Measurements from ENCODE around the gene ALDOC. TPM values are rescaled to one million over a fixed set of nuclear protein-coding genes. Genes with fewer than 3 reads are reported as not detected.

Gene ALDOC
- total RNA-seq, 2 experiments from 2014 or later: 46.2 to 62.4 TPM

DNA sequence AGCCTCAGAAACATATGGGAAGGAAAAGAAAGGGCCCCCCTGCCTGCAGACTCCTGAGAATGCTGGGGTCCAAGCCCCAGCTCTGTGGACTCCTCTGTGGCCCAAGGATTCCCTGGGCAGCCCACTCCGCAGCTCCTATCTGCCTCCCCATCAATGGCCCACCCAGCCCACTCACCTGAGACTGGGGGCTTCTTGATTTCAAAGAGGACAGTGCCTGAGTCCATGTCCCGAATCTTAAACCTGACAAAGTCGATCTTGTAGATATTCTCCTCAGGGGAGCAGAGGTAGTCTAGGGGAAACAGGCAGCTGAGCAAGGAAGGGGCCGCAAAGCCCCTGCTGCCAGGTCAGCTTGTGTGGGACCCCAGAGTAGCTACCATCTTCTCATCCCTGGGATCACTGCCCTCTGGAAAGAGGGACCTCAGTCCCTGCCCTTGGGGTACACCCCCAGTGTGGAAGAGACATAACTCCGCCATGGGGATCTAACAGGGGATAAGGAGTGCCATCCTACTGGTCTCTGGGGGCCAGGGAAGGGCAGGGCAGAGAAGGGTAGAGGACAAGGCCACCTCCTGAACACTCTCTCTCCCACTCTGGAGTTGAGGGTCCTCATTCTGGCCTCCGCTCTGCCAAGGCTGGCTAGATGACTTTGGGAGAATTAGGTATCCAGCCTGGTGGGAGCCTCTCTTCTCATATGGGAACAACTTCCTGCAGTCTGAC, 28.1 kb downstream of the ALDOC start:
- Histone ChIP-seq H3K4me3 (ENCODE audit: low read depth, low read length, poor library complexity, severe bottlenecking) (no peak overlapping the region), H3K4me1 (ENCODE audit: insufficient read depth, low read length, poor library complexity, severe bottlenecking) (peaks cover 31% of the 10 kb centered on the region), H3K4me2 (ENCODE audit: low read length) (no peak overlapping the region), H3K9me2 (ENCODE audit: insufficient read depth, low read length) (no peaks in the 10 kb centered on the region), H4K20me1 (ENCODE audit: insufficient read depth, low read length) (no peaks in the 10 kb centered on the region), H3K79me2 (ENCODE audit: insufficient read depth, low read depth, low read length) (no peaks in the 10 kb centered on the region), H3K27ac (ENCODE audit: low read depth, low read length, poor library complexity, severe bottlenecking) (no peak overlapping the region), H3K36me3 (ENCODE audit: insufficient read depth, low read length) (peaks cover 5% of the 10 kb centered on the region; the same call in 1 of the 2 replicates), H3K9me3 (ENCODE audit: low read length) (no peaks in the 10 kb centered on the region), H2AFZ (ENCODE audit: low read length) (no peak overlapping the region)
- intact Hi-C loops (cut with micrococcal nuclease; ENCODE audit: unreplicated experiment): loop anchor here (2.0 kb wide), 1 partner anchor 54 kb away; no protein-coding TSS in a partner anchor
- TF ChIP-seq EZH2phosphoT487 (IDR thresholded peaks at IDR 0.05; ENCODE audit: borderline replicate concordance, low read depth, low read length): no peak
- TF ChIP-seq, protein P1, sequence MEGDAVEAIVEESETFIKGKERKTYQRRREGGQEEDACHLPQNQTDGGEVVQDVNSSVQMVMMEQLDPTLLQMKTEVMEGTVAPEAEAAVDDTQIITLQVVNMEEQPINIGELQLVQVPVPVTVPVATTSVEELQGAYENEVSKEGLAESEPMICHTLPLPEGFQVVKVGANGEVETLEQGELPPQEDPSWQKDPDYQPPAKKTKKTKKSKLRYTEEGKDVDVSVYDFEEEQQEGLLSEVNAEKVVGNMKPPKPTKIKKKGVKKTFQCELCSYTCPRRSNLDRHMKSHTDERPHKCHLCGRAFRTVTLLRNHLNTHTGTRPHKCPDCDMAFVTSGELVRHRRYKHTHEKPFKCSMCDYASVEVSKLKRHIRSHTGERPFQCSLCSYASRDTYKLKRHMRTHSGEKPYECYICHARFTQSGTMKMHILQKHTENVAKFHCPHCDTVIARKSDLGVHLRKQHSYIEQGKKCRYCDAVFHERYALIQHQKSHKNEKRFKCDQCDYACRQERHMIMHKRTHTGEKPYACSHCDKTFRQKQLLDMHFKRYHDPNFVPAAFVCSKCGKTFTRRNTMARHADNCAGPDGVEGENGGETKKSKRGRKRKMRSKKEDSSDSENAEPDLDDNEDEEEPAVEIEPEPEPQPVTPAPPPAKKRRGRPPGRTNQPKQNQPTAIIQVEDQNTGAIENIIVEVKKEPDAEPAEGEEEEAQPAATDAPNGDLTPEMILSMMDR (conservative IDR thresholded peaks at IDR 0.05; ENCODE audit: low read length): peak; percentile 58
- no TSS peak for BruUV-seq (replicated peaks)
- ChIA-PET CTCF (ENCODE audit: unreplicated experiment) (interaction anchor here (0.9 kb wide), 1 partner anchor 50 kb away, joined by 3 read pairs; no protein-coding TSS in a partner anchor), POLR2A (no interaction called here)
- DNase-seq (ENCODE audit: low spot score): no peak

DNA sequence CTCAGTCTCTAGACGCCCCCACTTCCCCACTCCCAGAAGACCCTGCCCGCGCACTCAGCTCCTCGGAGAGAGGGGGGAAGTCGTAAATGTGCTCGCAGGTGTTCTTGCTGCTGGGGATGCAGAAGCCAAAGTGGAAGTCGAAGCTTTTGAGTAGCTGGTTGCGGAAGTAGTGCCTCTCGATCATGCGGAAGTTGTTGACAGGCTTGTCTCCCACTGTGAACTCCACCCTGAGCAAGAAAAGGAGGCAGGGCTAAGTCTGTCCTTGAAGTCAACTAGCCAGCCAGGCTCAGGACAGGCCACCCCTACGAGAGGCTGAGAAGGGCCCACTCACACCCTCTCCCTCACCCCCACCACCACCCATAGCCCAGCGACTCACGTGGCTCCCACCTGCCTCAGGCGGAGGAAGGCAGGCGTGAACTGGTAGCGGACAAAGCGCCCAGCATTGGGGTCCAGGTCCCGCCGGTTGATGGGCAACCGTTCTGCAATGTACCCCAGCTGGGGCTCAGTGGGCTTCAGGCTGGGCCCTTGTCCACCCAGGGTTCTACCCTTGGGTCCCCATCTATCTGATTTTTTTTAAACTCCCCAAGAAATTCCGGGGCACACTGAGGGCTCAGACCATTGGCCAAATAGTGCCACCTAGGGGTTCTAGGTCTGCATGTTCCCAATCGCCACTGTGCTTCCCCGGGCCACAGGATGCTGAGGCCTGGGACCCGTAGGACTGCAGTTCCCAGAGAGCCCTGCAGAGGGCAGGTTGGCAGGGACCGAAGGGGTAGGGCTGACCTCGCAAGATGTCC, 28.9 kb downstream of the ALDOC start:
- CTCF ChIA-PET (ENCODE audit: unreplicated experiment): interaction anchor here (0.9 kb wide), 1 partner anchor 50 kb away, joined by 3 read pairs; no protein-coding TSS in a partner anchor

More for the DNA sequence above, 28.9 kb downstream of the ALDOC start:
- POLR2A ChIA-PET: no interaction called here
- H4K20me1 ChIP-seq (ENCODE audit: insufficient read depth, low read length): no peaks in the 10 kb centered on the region
- peak overlapping the region; percentile 15; the same call in 1 of the 2 replicates for H3K4me2 ChIP-seq (ENCODE audit: low read length)
- H3K9me2 ChIP-seq (ENCODE audit: insufficient read depth, low read length): no peaks in the 10 kb centered on the region
- H3K36me3 ChIP-seq (ENCODE audit: insufficient read depth, low read length): no peaks in the 10 kb centered on the region
- H3K4me1 ChIP-seq (ENCODE audit: insufficient read depth, low read length, poor library complexity, severe bottlenecking): peaks cover 29% of the 10 kb centered on the region
- no peak overlapping the region for H2AFZ ChIP-seq (ENCODE audit: low read length)
- H3K27ac ChIP-seq (ENCODE audit: low read depth, low read length, poor library complexity, severe bottlenecking): no peak overlapping the region
- no peaks in the 10 kb centered on the region for H3K9me3 ChIP-seq (ENCODE audit: low read length)
- BruUV-seq (replicated peaks): no TSS peak
- no peak overlapping the region for H3K4me3 ChIP-seq (ENCODE audit: low read depth, low read length, poor library complexity, severe bottlenecking)
- intact Hi-C loops (cut with micrococcal nuclease; ENCODE audit: unreplicated experiment): loop anchor here (2.0 kb wide), 1 partner anchor 53 kb away; no protein-coding TSS in a partner anchor
- no peak for TF ChIP-seq EZH2phosphoT487 (IDR thresholded peaks at IDR 0.05; ENCODE audit: borderline replicate concordance, low read depth, low read length)
- TF ChIP-seq, protein P1 (conservative IDR thresholded peaks at IDR 0.05; ENCODE audit: low read length): peak; percentile 97
- H3K79me2 ChIP-seq (ENCODE audit: insufficient read depth, low read depth, low read length): no peaks in the 10 kb centered on the region
- DNase-seq (ENCODE audit: low spot score): peak; percentile 81

Measured in OCI-LY7 (cell line).